HFF-Myc (cell line): Measurements from ENCODE around the gene LTBP1.
"Not testable (repeated sequence)": the region's sequence is repeated elsewhere in the genome, so short reads cannot be mapped to it uniquely, and the experiment has no call there.

Experiments
- DNase-seq: peaks from one replicate; pipeline ENCODE4 v3.0.0-alpha.2; 2011; ENCODE audit warnings: low read depth; ENCODE audit errors: extremely low read depth
- H3K4me3 ChIP-seq: replicated peaks from 2 replicates; pipeline ENCODE4 v1.5.1; 2011; ENCODE audit warnings: low read depth, mild to moderate bottlenecking, control low read depth, low read length
- CTCF ChIP-seq: IDR thresholded peaks from 2 replicates; pipeline ENCODE4 v1.5.1; 2012; ENCODE audit warnings: mild to moderate bottlenecking, low read depth, low read length, control low read depth; ENCODE audit errors: missing control alignments

LTBP1 gene

GRCh38 chr2:33358878-33359277 lies 412.1 kb downstream of the LTBP1 start:
- TF ChIP-seq CTCF: no peak
- no peak overlapping the region for H3K4me3 ChIP-seq
- no peak for DNase-seq

GRCh38 chr2:33363325-33364298 lies 416.9 kb downstream of the LTBP1 start:
- no peak for DNase-seq
- TF ChIP-seq CTCF: no peak
- H3K4me3 ChIP-seq: no peak overlapping the region

GRCh38 chr2:33365264-33365970 lies 418.7 kb downstream of the LTBP1 start:
- H3K4me3 ChIP-seq: no peak overlapping the region
- no peak for TF ChIP-seq CTCF
- DNase-seq: no peak

- no peak for DNase-seq
- H3K4me3 ChIP-seq: no peak overlapping the region
- no peak for TF ChIP-seq CTCF
Measured at GRCh38 chr2:33366473-33366872, 419.7 kb downstream of the LTBP1 start.

GRCh38 chr2:33368524-33368923 lies 421.8 kb downstream of the LTBP1 start:
- not testable (repeated sequence) for DNase-seq, H3K4me3 ChIP-seq

- TF ChIP-seq CTCF: no peak
- no peak overlapping the region for H3K4me3 ChIP-seq
- no peak for DNase-seq
Measured at GRCh38 chr2:33369191-33369590, 422.4 kb downstream of the LTBP1 start.

- H3K4me3 ChIP-seq: no peak overlapping the region
- TF ChIP-seq CTCF: no peak
- DNase-seq: no peak
Measured at GRCh38 chr2:33370636-33371265, 424.0 kb downstream of the LTBP1 start.
